Stimulated activated CD4-positive, alpha-beta T cell treated with anti-CD3 and anti-CD28 coated beads, Interleukin-1b, Interleukin-23, amount 100 ng/mL, for 24 hours (primary cell): Measurements from ENCODE around the gene MAPK6.
A peak's percentile ranks its signal among the peaks of the same experiment; 100 is the strongest.
"Not testable (repeated sequence)": the region's sequence is repeated elsewhere in the genome, so short reads cannot be mapped to it uniquely, and the experiment has no call there.

ENCODE experiments used
- DNase-seq, 4 experiments: peaks; one replicate each; pipeline ENCODE4 v3.0.0-alpha.2; 2020; ENCODE audit warnings: low read depth in 4 of 4, low spot score in 1 of 4

The MAPK6 gene

GRCh38 chr15:52018693-52019393, at the start of gene MAPK6:
MAPK6 (plus strand) TSS chr15:52019219; CDS start chr15:52046461, 27,242 bp downstream.
- peak; percentile 82 to 94 (median 92) for DNase-seq

- no peak for DNase-seq
Observed at GRCh38 chr15:51969728-51970127, 49.3 kb upstream of the MAPK6 start.

- DNase-seq = no peak
Observed at GRCh38 chr15:51970132-51970817, 48.7 kb upstream of the MAPK6 start.

GRCh38 chr15:51971032-51971374, 48.0 kb upstream of the MAPK6 start:
- DNase-seq = no peak

GRCh38 chr15:51971375-51972133, 47.5 kb upstream of the MAPK6 start, which contains the start of gene LEO1:
LEO1 (minus strand) TSS chr15:51971778; CDS start chr15:51971745, 33 bp downstream.
- DNase-seq = peak; percentile 63 to 79 (median 77)

GRCh38 chr15:51973220-51973619, 45.8 kb upstream of the MAPK6 start:
- no peak for DNase-seq

GRCh38 chr15:51973775-51974174, 45.2 kb upstream of the MAPK6 start:
- DNase-seq = no peak

GRCh38 chr15:51982013-51982769, 36.8 kb upstream of the MAPK6 start:
- peak in 1 of 4 experiments; percentile 14 for DNase-seq

GRCh38 chr15:51982770-51983103, 36.3 kb upstream of the MAPK6 start:
- DNase-seq = no peak

GRCh38 chr15:51991141-51991540, 27.9 kb upstream of the MAPK6 start:
- DNase-seq = no peak

- no peak for DNase-seq
Observed at GRCh38 chr15:51992953-51993352, 26.1 kb upstream of the MAPK6 start.

GRCh38 chr15:52002351-52002750, 16.7 kb upstream of the MAPK6 start:
- no peak for DNase-seq

- not testable (repeated sequence) for DNase-seq
Observed at GRCh38 chr15:52003089-52003488, 15.9 kb upstream of the MAPK6 start.

- no peak for DNase-seq
Observed at GRCh38 chr15:52003710-52004109, 15.3 kb upstream of the MAPK6 start.

GRCh38 chr15:52004806-52005205, 14.2 kb upstream of the MAPK6 start:
- DNase-seq = no peak

GRCh38 chr15:52005748-52006701, 13.0 kb upstream of the MAPK6 start:
- no peak for DNase-seq

GRCh38 chr15:52006702-52007340, 12.2 kb upstream of the MAPK6 start:
- DNase-seq = no peak

GRCh38 chr15:52008359-52008697, 10.7 kb upstream of the MAPK6 start:
- no peak for DNase-seq

GRCh38 chr15:52008698-52009434, 10.2 kb upstream of the MAPK6 start:
- no peak for DNase-seq
